OCI-LY1 (cell line): ENCODE data around the gene BTBD10.
"Not testable (repeated sequence)": the region's sequence is repeated elsewhere in the genome, so short reads cannot be mapped to it uniquely, and the experiment has no call there.

Experiments
- H2AFZ ChIP-seq: fragments of 200-600 bp; sonication (generic), shearing (Covaris generic); 2 replicates; pipeline ENCODE4 v1.6.0; 2014; ENCODE audit warnings: antibody characterized with exemption, mild to moderate bottlenecking, low read length
- H3F3A ChIP-seq: fragments of 200-600 bp; sonication (generic), shearing (Covaris generic); 2 replicates; pipeline ENCODE4 v1.6.0; 2014; ENCODE audit warnings: mild to moderate bottlenecking, antibody characterized with exemption, low read length, moderate library complexity; ENCODE audit not compliant: insufficient read depth
- H3K27ac ChIP-seq: fragments of 200-600 bp; sonication (generic); 2 replicates; pipeline ENCODE4 v1.5.1; 2014; ENCODE audit warnings: low read length, mixed run types, mild to moderate bottlenecking, low read depth; ENCODE audit not compliant: poor library complexity, severe bottlenecking
- H3K27me3 ChIP-seq: fragments of 200-600 bp; sonication (generic); 2 replicates; pipeline ENCODE4 v1.6.0; 2014; ENCODE audit warnings: antibody characterized with exemption, mild to moderate bottlenecking, low read length, moderate library complexity; ENCODE audit not compliant: insufficient read depth
- H3K36me3 ChIP-seq: fragments of 200-600 bp; sonication (generic); 2 replicates; pipeline ENCODE4 v1.6.1; 2014; ENCODE audit warnings: mild to moderate bottlenecking, antibody characterized with exemption, low read length, moderate library complexity, mixed read lengths; ENCODE audit not compliant: insufficient read depth
- H3K4me1 ChIP-seq: fragments of 200-600 bp; sonication (generic); 2 replicates; pipeline ENCODE4 v1.5.1; 2014; ENCODE audit warnings: mild to moderate bottlenecking, low read length, moderate library complexity; ENCODE audit not compliant: insufficient read depth, severe bottlenecking
- H3K4me2 ChIP-seq: fragments of 200-600 bp; sonication (generic), shearing (Covaris generic); 2 replicates; pipeline ENCODE4 v1.6.1; 2014; ENCODE audit warnings: low read length
- H3K4me3 ChIP-seq: fragments of 200-600 bp; sonication (generic); 2 replicates; pipeline ENCODE4 v1.5.1; 2014; ENCODE audit warnings: low read length, low read depth, mild to moderate bottlenecking, mixed read lengths; ENCODE audit not compliant: poor library complexity, severe bottlenecking
- H3K79me2 ChIP-seq: fragments of 200-600 bp; shearing (Covaris generic); 2 replicates; pipeline ENCODE4 v1.6.1; 2016; ENCODE audit warnings: mixed run types, low read length, mixed read lengths; ENCODE audit not compliant: insufficient read depth
- H3K9ac ChIP-seq: fragments of 200-600 bp; sonication (generic), shearing (Covaris generic); 2 replicates; pipeline ENCODE4 v1.6.1; 2014; ENCODE audit warnings: mild to moderate bottlenecking, low read length, mixed read lengths
- H3K9me2 ChIP-seq: fragments of 200-600 bp; sonication (generic), shearing (Covaris generic); 2 replicates; pipeline ENCODE4 v1.6.1; 2014; ENCODE audit warnings: low read depth, mild to moderate bottlenecking, low read length, mixed read lengths
- H3K9me3 ChIP-seq: fragments of 200-600 bp; shearing (Covaris generic); 2 replicates; pipeline ENCODE4 v1.6.1; 2014; ENCODE audit warnings: low read length, mixed read lengths
- H4K20me1 ChIP-seq: fragments of 200-600 bp; sonication (generic), shearing (Covaris generic); 2 replicates; pipeline ENCODE4 v1.6.0; 2016; ENCODE audit warnings: mild to moderate bottlenecking, low read length; ENCODE audit not compliant: insufficient read depth
- CTCF ChIP-seq: fragments of 200-600 bp; sonication (generic), shearing (Covaris generic); IDR thresholded peaks from 2 replicates; pipeline ENCODE4 v1.5.1; 2017; ENCODE audit warnings: mild to moderate bottlenecking, antibody characterized with exemption, low read length, moderate library complexity, mixed read lengths
- EZH2 ChIP-seq: fragments of 200-600 bp; sonication (generic), shearing (Covaris generic); IDR thresholded peaks from 2 replicates; pipeline ENCODE4 v1.8.0; 2017; ENCODE audit warnings: borderline replicate concordance, mixed run types, mild to moderate bottlenecking, antibody characterized with exemption, low read length, moderate library complexity, mixed read lengths

BTBD10 gene

GRCh38 chr11:13421561-13421960, 41.5 kb downstream of the BTBD10 start:
- no peak overlapping the region for H3K4me3 ChIP-seq

GRCh38 chr11:13415201-13415600, 47.8 kb downstream of the BTBD10 start:
- peaks cover 50% of the 10 kb centered on the region for H3K36me3 ChIP-seq
- no peaks in the 10 kb centered on the region for H3K9me3 ChIP-seq
- H3F3A ChIP-seq: no peaks in the 10 kb centered on the region
- TF ChIP-seq EZH2: no peak
- no peak for TF ChIP-seq CTCF
- H3K27me3 ChIP-seq: no peaks in the 10 kb centered on the region
- H3K9ac ChIP-seq: no peak overlapping the region
- no peaks in the 10 kb centered on the region for H3K79me2 ChIP-seq
- no peak overlapping the region for H3K4me3 ChIP-seq
- no peak overlapping the region for H3K27ac ChIP-seq
- H2AFZ ChIP-seq: no peak overlapping the region
- no peaks in the 10 kb centered on the region for H4K20me1 ChIP-seq
- H3K9me2 ChIP-seq: no peaks in the 10 kb centered on the region
- no peak overlapping the region for H3K4me2 ChIP-seq
- no peaks in the 10 kb centered on the region for H3K4me1 ChIP-seq

More at GRCh38 chr11:13421561-13421960, 41.5 kb downstream of the BTBD10 start:
- Histone ChIP-seq H3K79me2 (peaks cover 8% of the 10 kb centered on the region), H3K9me2 (no peaks in the 10 kb centered on the region), H4K20me1 (no peaks in the 10 kb centered on the region), H3F3A (no peaks in the 10 kb centered on the region), H2AFZ (no peak overlapping the region), H3K27ac (no peak overlapping the region), H3K36me3 (peaks cover 8% of the 10 kb centered on the region), H3K9ac (no peak overlapping the region), H3K4me2 (no peak overlapping the region), H3K27me3 (no peaks in the 10 kb centered on the region), H3K4me1 (no peaks in the 10 kb centered on the region), H3K9me3 (peaks cover 5% of the 10 kb centered on the region; the same call in 1 of the 2 replicates)
- TF ChIP-seq CTCF: no peak
- TF ChIP-seq EZH2: no peak

- Histone ChIP-seq H3K27ac (no peak overlapping the region), H3K36me3 (peaks cover 40% of the 10 kb centered on the region), H3K79me2 (no peaks in the 10 kb centered on the region), H3K9ac (no peak overlapping the region), H3K4me2 (no peak overlapping the region), H3K9me2 (no peaks in the 10 kb centered on the region), H3K9me3 (no peaks in the 10 kb centered on the region), H4K20me1 (no peaks in the 10 kb centered on the region), H3K4me1 (no peaks in the 10 kb centered on the region), H3F3A (no peaks in the 10 kb centered on the region), H3K27me3 (no peaks in the 10 kb centered on the region), H3K4me3 (no peak overlapping the region), H2AFZ (no peak overlapping the region)
- TF ChIP-seq CTCF (no peak), EZH2 (no peak)
These were observed 57.8 kb downstream of the BTBD10 start for GRCh38 chr11:13405220-13405619.

GRCh38 chr11:13398335-13398734, 64.7 kb downstream of the BTBD10 start:
- H3K4me1 ChIP-seq, H3K9me2 ChIP-seq, H3F3A ChIP-seq, H3K4me3 ChIP-seq, H3K9ac ChIP-seq, H3K27me3 ChIP-seq, H2AFZ ChIP-seq, H3K27ac ChIP-seq, H3K4me2 ChIP-seq, H3K9me3 ChIP-seq, H3K79me2 ChIP-seq, H4K20me1 ChIP-seq: not testable (repeated sequence)
- peaks cover 22% of the 10 kb centered on the region for H3K36me3 ChIP-seq
